Fibroblast of the aortic adventitia (primary cell): ENCODE measurements around the gene NTSR2. TPM values are rescaled to one million over a fixed set of nuclear protein-coding genes. Genes with fewer than 3 reads are reported as not detected.

Experiments
- DNase-seq: peaks from one replicate; pipeline ENCODE4 v3.0.0-alpha.2; 2010; ENCODE audit warnings: low read depth
- H3K4me3 ChIP-seq: 2 replicates; pipeline ENCODE4 v1.5.1; 2011; ENCODE audit warnings: low read depth, mild to moderate bottlenecking, control low read depth, low read length, moderate library complexity
- CTCF ChIP-seq: IDR thresholded peaks from 2 replicates; pipeline ENCODE4 v1.5.1; 2011; ENCODE audit warnings: mild to moderate bottlenecking, low read length, control low read depth, inconsistent platforms; ENCODE audit not compliant: insufficient read depth
- total RNA-seq: library from RNA; depleted of rRNA; stranded (reverse); fragments of >200 nt; gene quantifications from 2 replicates; pipeline ENCODE4 v1.2.3, GENCODE V29; 2012; ENCODE audit warnings: low replicate concordance

NTSR2 gene
- total RNA-seq, 1 donor: not detected

DNA sequence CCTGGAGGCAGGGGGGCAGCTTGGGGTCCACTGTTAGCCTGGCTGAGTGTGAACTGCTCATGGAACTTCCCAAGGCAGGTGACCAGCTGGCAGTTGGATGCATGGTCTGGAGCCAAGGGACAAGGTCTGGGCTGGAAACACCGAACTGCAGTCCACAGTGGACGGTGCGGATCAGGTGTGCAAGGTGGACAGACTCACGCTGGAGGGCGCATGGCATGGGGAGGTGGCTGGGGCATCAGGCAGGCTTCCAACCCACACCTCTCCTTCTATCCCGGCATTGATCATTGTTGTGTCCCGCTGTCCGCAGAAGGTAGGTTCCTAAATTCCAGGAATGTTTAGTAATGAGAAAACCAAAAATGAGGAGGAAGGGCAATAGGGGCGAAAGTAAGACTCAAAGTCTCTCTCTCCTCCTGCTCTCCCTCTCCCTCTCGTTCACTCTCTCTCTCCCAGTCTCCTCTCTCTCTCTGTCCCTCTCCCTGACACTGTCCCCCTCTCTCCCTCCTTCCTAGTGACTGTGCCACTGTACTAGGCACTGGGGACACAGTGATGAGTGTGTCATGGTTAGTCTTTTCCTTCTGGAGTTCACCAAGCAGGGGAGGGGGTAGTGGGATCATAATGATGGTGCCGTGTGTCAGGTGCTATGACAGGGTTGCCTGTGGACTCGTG lies 46.1 kb upstream of the NTSR2 start:
- no peak overlapping the region for H3K4me3 ChIP-seq
- no peak for DNase-seq
- TF ChIP-seq CTCF: no peak

GRCh38 chr2:11713815-11714214 lies 43.8 kb upstream of the NTSR2 start:
- H3K4me3 ChIP-seq: no peak overlapping the region
- no peak for DNase-seq
- TF ChIP-seq CTCF: no peak

DNA sequence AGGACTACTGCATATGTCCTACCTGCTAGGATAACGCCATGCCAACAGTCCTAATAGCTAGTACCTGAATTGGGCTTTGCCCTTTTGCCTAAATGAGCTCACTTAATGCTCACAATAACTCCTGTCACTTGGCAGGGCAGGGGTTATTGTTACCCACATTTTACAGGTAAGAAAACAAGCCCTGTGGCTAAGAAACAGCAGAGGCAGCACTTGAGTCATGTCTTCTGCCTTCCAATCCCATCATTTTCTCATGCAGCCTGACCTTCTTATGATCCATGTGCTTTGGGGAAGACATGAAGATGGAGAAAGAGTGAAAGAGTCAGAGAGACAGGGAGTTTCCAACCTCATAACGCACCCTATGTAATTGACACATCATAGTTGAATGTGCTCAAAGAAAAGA lies 42.9 kb upstream of the NTSR2 start:
- H3K4me3 ChIP-seq: no peak overlapping the region
- TF ChIP-seq CTCF: no peak
- DNase-seq: no peak

- H3K4me3 ChIP-seq: no peak overlapping the region
- no peak for DNase-seq
- no peak for TF ChIP-seq CTCF
Observed at GRCh38 chr2:11711751-11712150, 41.8 kb upstream of the NTSR2 start.

DNA sequence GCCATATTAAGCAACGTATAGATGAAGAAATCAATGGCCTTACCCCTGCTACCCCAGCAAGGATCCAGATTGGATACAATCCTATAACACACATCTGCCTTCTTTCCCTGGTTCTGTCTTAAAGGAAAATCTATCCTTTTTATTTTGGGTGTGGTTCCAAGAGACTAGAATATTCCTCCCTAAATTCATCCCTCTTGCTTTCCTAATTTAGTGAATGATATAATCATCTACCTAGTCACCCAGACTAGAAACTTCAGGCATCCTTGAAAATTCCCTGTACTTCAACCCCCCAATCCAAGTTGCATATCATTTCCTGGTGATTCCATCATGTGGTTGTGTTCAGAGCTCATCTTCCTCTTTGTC lies 41.3 kb upstream of the NTSR2 start:
- no peak overlapping the region for H3K4me3 ChIP-seq
- TF ChIP-seq CTCF: no peak
- DNase-seq: no peak

DNA sequence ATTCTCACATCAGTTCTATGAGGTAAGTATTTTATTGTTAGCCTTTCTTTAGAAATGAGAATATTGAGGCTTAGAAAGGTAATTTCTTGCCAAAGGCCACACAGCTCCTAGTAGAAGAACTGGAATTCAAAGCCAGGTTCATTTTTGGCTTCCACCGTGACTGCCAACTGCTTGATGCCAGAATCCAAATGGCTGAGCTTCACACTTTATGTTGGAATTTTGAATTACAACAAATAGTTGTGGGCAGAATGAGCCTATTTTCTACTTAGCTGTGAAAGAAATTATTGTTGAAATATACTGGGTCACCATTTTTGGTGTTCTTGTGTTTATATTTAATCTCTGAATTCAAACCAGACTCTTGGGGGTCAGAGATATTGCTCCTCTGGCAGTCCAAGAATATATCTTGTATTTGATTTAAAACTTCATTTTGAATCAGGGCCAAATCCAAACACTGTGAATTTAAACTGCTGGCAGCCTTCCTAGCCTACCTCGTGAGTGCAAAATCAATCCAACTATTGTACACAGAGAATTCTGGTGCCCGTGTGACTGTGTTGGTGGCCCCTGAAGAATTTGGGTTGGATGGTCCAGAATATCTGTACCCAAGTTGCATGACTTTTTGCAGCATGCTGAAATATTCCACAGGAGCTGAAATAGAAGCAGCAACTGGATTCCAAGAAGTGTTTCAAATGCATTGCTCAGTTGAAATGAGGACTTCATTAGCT lies 40.8 kb upstream of the NTSR2 start:
- TF ChIP-seq CTCF: no peak
- no peak overlapping the region for H3K4me3 ChIP-seq
- DNase-seq: peak; percentile 84

DNA sequence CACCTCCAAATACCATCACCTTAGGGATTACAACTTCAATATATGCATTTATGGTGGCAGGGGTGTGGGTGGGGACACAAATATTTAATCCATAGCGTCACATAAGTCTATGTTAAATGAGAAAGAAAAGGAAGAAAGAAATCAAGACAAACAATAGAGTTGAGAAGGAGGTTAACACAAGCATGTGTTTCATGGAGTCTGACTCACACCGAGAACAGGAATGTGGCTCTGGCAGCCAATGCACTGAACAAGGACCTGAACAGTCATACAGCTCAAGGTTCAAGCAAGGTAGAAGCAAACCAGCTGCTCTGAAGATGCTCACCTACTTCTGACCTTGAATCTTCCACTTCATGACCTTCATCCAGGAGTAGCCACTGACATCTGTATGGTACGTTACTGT lies 40.2 kb upstream of the NTSR2 start:
- peak; percentile 92 for DNase-seq
- no peak for TF ChIP-seq CTCF
- no peak overlapping the region for H3K4me3 ChIP-seq
